HL-60 (cell line): ENCODE data around the gene IMMP2L.

Experiments
- DNase-seq, 2 experiments: peaks; one replicate each; pipeline ENCODE4 v3.0.0-alpha.2; 2010 to 2020; ENCODE audit warnings: low read depth in 1 of 2, low spot score in 1 of 2
- H3K27ac ChIP-seq: fragments of 250-450 bp; sonication (Bioruptor Pico); replicated peaks from 2 replicates; pipeline ENCODE4 v1.5.1; 2020; ENCODE audit warnings: mild to moderate bottlenecking, moderate library complexity
- H3K27me3 ChIP-seq: fragments of 250-450 bp; sonication (Bioruptor Pico); 2 replicates; pipeline ENCODE4 v1.5.1; 2021; ENCODE audit warnings: mild to moderate bottlenecking, moderate library complexity; ENCODE audit not compliant: insufficient read depth, poor library complexity, severe bottlenecking
- H3K4me3 ChIP-seq: replicated peaks from 2 replicates; pipeline ENCODE4 v1.5.1; 2011; ENCODE audit warnings: mild to moderate bottlenecking, control low read depth, low read length; ENCODE audit not compliant: insufficient read depth
- GABPA ChIP-seq: IDR thresholded peaks from 2 replicates; pipeline ENCODE4 v1.6.1; 2012; ENCODE audit warnings: low read depth
- POLR2AphosphoS5 ChIP-seq: IDR thresholded peaks from 2 replicates; pipeline ENCODE4 v1.6.1; 2012; ENCODE audit warnings: low read depth
- SPI1 ChIP-seq: IDR thresholded peaks from 2 replicates; pipeline ENCODE4 v1.6.1; 2012; ENCODE audit warnings: low read depth, mild to moderate bottlenecking, borderline replicate concordance
- TF ChIP-seq, protein P1 (sequence below): IDR thresholded peaks from 2 replicates; pipeline ENCODE4 v1.6.1; 2012; ENCODE audit warnings: low read depth; ENCODE audit not compliant: insufficient replicate concordance
- TF ChIP-seq, protein P2 (sequence below): IDR thresholded peaks from one replicate; pipeline ENCODE4 v1.5.1; 2011; ENCODE audit warnings: low read length, control low read depth, inconsistent platforms; ENCODE audit not compliant: insufficient read depth

IMMP2L gene

DNA sequence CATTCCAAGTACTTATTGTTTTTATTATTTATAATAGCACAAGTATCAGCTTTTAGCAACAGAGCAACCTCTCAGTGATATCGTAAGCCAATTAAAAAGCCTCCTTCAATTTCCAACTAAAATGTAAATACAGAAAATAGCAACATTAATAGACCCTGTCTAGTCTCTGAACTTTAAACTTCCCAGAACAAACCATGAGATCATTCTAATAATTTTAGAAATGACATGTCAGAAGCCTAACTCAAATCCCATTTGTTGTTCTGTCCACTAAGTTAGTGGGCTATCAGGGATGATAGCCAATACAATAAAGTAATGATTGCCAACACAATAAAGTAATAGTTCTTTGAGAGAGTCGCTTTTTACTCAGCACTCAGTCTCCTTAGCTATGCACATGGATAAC is 493.7 kb downstream of the IMMP2L start:
- TF ChIP-seq POLR2AphosphoS5 (no peak), GABPA (no peak), SPI1 (no peak)
- TF ChIP-seq, protein P1, sequence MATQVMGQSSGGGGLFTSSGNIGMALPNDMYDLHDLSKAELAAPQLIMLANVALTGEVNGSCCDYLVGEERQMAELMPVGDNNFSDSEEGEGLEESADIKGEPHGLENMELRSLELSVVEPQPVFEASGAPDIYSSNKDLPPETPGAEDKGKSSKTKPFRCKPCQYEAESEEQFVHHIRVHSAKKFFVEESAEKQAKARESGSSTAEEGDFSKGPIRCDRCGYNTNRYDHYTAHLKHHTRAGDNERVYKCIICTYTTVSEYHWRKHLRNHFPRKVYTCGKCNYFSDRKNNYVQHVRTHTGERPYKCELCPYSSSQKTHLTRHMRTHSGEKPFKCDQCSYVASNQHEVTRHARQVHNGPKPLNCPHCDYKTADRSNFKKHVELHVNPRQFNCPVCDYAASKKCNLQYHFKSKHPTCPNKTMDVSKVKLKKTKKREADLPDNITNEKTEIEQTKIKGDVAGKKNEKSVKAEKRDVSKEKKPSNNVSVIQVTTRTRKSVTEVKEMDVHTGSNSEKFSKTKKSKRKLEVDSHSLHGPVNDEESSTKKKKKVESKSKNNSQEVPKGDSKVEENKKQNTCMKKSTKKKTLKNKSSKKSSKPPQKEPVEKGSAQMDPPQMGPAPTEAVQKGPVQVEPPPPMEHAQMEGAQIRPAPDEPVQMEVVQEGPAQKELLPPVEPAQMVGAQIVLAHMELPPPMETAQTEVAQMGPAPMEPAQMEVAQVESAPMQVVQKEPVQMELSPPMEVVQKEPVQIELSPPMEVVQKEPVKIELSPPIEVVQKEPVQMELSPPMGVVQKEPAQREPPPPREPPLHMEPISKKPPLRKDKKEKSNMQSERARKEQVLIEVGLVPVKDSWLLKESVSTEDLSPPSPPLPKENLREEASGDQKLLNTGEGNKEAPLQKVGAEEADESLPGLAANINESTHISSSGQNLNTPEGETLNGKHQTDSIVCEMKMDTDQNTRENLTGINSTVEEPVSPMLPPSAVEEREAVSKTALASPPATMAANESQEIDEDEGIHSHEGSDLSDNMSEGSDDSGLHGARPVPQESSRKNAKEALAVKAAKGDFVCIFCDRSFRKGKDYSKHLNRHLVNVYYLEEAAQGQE: no peak
- TF ChIP-seq, protein P2, sequence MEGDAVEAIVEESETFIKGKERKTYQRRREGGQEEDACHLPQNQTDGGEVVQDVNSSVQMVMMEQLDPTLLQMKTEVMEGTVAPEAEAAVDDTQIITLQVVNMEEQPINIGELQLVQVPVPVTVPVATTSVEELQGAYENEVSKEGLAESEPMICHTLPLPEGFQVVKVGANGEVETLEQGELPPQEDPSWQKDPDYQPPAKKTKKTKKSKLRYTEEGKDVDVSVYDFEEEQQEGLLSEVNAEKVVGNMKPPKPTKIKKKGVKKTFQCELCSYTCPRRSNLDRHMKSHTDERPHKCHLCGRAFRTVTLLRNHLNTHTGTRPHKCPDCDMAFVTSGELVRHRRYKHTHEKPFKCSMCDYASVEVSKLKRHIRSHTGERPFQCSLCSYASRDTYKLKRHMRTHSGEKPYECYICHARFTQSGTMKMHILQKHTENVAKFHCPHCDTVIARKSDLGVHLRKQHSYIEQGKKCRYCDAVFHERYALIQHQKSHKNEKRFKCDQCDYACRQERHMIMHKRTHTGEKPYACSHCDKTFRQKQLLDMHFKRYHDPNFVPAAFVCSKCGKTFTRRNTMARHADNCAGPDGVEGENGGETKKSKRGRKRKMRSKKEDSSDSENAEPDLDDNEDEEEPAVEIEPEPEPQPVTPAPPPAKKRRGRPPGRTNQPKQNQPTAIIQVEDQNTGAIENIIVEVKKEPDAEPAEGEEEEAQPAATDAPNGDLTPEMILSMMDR: no peak
- DNase-seq: no peak
- Histone ChIP-seq H3K27ac (no peak overlapping the region), H3K4me3 (no peak overlapping the region), H3K27me3 (no peaks in the 10 kb centered on the region)

DNA sequence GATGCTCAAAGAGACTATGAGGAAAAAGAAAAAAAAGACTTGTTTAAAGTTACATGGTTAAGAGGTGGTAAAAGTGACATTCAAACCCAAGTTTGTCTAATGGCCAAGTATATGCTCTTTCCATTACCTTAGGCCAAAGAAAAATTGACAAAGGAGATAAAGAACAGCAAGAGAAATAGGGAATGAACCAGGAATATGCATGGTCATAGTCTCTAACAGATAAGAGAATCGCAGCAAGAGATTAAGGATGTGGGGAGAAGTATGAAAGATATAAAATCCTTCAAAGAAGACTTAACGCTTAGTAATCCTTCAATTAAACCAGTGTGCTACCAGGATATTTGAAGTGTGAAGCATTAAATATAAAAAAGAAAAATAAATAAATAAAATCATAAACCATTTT is 494.6 kb downstream of the IMMP2L start:
- TF ChIP-seq SPI1 (no peak), GABPA (no peak), POLR2AphosphoS5 (no peak)
- TF ChIP-seq, protein P2: no peak
- TF ChIP-seq, protein P1: no peak
- Histone ChIP-seq H3K27me3 (no peaks in the 10 kb centered on the region), H3K27ac (no peak overlapping the region), H3K4me3 (no peak overlapping the region)
- no peak for DNase-seq

DNA sequence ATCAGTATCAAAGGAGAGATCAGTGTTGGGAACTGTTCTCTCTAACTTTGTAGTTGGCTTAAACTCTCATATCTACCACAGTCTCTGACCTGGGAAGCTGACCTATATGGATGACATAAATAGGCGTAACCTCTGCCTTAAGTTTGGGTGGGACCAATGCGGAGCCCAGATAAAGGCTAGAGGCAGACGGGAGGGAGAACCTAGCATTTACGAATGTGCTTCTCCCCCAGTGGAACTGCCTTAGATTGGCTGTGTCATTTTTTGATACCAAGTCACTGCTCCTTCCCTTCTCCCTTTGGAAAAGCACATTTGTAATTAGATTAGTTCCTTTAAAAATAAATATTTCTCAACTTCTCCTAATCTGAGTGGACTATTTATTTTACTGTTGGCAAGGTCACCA is 495.0 kb downstream of the IMMP2L start:
- no peaks in the 10 kb centered on the region for H3K27me3 ChIP-seq
- no peak overlapping the region for H3K4me3 ChIP-seq
- no peak for DNase-seq
- TF ChIP-seq SPI1: no peak
- TF ChIP-seq POLR2AphosphoS5: no peak
- TF ChIP-seq, protein P2: no peak
- no peak for TF ChIP-seq GABPA
- TF ChIP-seq, protein P1: no peak
- no peak overlapping the region for H3K27ac ChIP-seq
